Mesenchymal stem cell (in vitro differentiated cells and primary cell): ENCODE measurements around the gene CD96.

Experiments
- DNase-seq: peaks from one replicate; pipeline ENCODE4 v3.0.0-alpha.2; 2013
- H2AFZ ChIP-seq: one replicate; pipeline ENCODE4 v1.6.1; 2013; ENCODE audit warnings: low read depth, mild to moderate bottlenecking, control low read depth, inconsistent platforms, low read length, moderate library complexity
- H2AK5ac ChIP-seq: 2 replicates; pipeline ENCODE4 v1.6.1; 2013; ENCODE audit warnings: low read length, moderate library complexity, mild to moderate bottlenecking, inconsistent platforms; ENCODE audit not compliant: severe bottlenecking
- H2BK120ac ChIP-seq: one replicate; pipeline ENCODE4 v1.6.1; 2013; ENCODE audit warnings: low read depth, mild to moderate bottlenecking, inconsistent platforms, low read length, moderate library complexity
- H2BK12ac ChIP-seq, 2 experiments: one replicate each; pipeline ENCODE4 v1.6.1; 2013; ENCODE audit warnings: inconsistent platforms in 2 of 2, low read length in 2 of 2, mild to moderate bottlenecking in 2 of 2, moderate library complexity in 2 of 2, control low read depth in 1 of 2
- H2BK15ac ChIP-seq: one replicate; pipeline ENCODE4 v1.6.1; 2013; ENCODE audit warnings: mild to moderate bottlenecking, low read depth, inconsistent platforms; ENCODE audit not compliant: poor library complexity, severe bottlenecking
- H2BK5ac ChIP-seq: 2 replicates; pipeline ENCODE4 v1.6.1; 2013; ENCODE audit warnings: low read depth, mild to moderate bottlenecking, low read length, control low read depth, inconsistent platforms; ENCODE audit not compliant: poor library complexity, severe bottlenecking
- H3K14ac ChIP-seq, 2 experiments: one replicate each; pipeline ENCODE4 v1.6.1; 2013; ENCODE audit warnings: inconsistent platforms in 2 of 2, low read length in 2 of 2, control low read depth in 1 of 2, mild to moderate bottlenecking in 1 of 2, moderate library complexity in 1 of 2
- H3K18ac ChIP-seq, 2 experiments: one replicate each; pipeline ENCODE4 v1.6.1; 2013; ENCODE audit warnings: inconsistent platforms in 2 of 2, low read length in 2 of 2, control low read depth in 1 of 2, low read depth in 1 of 2, mild to moderate bottlenecking in 1 of 2
- H3K23ac ChIP-seq, 2 experiments: one replicate each; pipeline ENCODE4 v1.6.1; 2013; ENCODE audit warnings: inconsistent platforms in 2 of 2, low read length in 2 of 2, mild to moderate bottlenecking in 2 of 2, moderate library complexity in 2 of 2, control low read depth in 1 of 2
- H3K27ac ChIP-seq: 2 replicates; pipeline ENCODE4 v1.5.1; 2013; ENCODE audit warnings: mild to moderate bottlenecking, moderate library complexity, low read length, control low read depth, inconsistent platforms; ENCODE audit not compliant: poor library complexity, severe bottlenecking
- H3K27me3 ChIP-seq, 2 experiments: 2 replicates each; pipeline versions ENCODE4 v1.6.1 to v1.7.0; 2013; ENCODE audit warnings: low read length in 2 of 2, mild to moderate bottlenecking in 2 of 2, moderate library complexity in 2 of 2, control low read depth in 1 of 2, inconsistent platforms in 1 of 2; ENCODE audit not compliant: control insufficient read depth in 1 of 2, insufficient read depth in 1 of 2
- H3K36me3 ChIP-seq, 2 experiments: 2 replicates each; pipeline versions ENCODE4 v1.6.1 to v1.7.0; 2013; ENCODE audit warnings: low read length in 2 of 2, control low read depth in 1 of 2, inconsistent platforms in 1 of 2, low read depth in 1 of 2, mild to moderate bottlenecking in 1 of 2; ENCODE audit not compliant: insufficient read depth in 2 of 2, control insufficient read depth in 1 of 2
- H3K4ac ChIP-seq, 2 experiments: one replicate each; pipeline ENCODE4 v1.6.1; 2013; ENCODE audit warnings: inconsistent platforms in 2 of 2, low read length in 2 of 2, mild to moderate bottlenecking in 2 of 2, moderate library complexity in 2 of 2, control low read depth in 1 of 2, low read depth in 1 of 2
- H3K4me1 ChIP-seq: 2 replicates; pipeline ENCODE4 v1.6.1; 2013; ENCODE audit warnings: low read depth, low read length, control low read depth; ENCODE audit not compliant: control insufficient read depth, insufficient read depth
- H3K4me2 ChIP-seq: 2 replicates; pipeline ENCODE4 v1.6.1; 2013; ENCODE audit warnings: low read length, mild to moderate bottlenecking, inconsistent platforms; ENCODE audit not compliant: poor library complexity, severe bottlenecking
- H3K4me3 ChIP-seq, 2 experiments: 2 replicates each; pipeline versions ENCODE4 v1.5.1 to v1.7.0; 2013; ENCODE audit warnings: low read length in 2 of 2, mild to moderate bottlenecking in 2 of 2, control low read depth in 1 of 2, low read depth in 1 of 2; ENCODE audit not compliant: insufficient read depth in 1 of 2
- H3K79me1 ChIP-seq: replicated peaks from 2 replicates; pipeline ENCODE4 v1.6.1; 2013; ENCODE audit warnings: mild to moderate bottlenecking, control low read depth, low read length, inconsistent platforms; ENCODE audit not compliant: poor library complexity, severe bottlenecking
- H3K9ac ChIP-seq: 2 replicates; pipeline ENCODE4 v1.7.0; 2013; ENCODE audit warnings: mild to moderate bottlenecking, low read length, moderate library complexity
- H3K9me3 ChIP-seq: 2 replicates; pipeline ENCODE4 v1.7.0; 2013; ENCODE audit warnings: mild to moderate bottlenecking, low read length; ENCODE audit not compliant: control insufficient read depth
- H4K8ac ChIP-seq: one replicate; pipeline ENCODE4 v1.6.1; 2013; ENCODE audit warnings: inconsistent platforms, mild to moderate bottlenecking, low read length, moderate library complexity
- H4K91ac ChIP-seq: one replicate; pipeline ENCODE4 v1.6.1; 2013; ENCODE audit warnings: mild to moderate bottlenecking, low read length, inconsistent platforms
- WGBS: methylation state at CpG from one replicate; pipeline ENCODE4 v1.1.7; 2013; ENCODE audit warnings: mixed read lengths; 5-methylcytosine and 5-hydroxymethylcytosine counted together

The CD96 gene

DNA sequence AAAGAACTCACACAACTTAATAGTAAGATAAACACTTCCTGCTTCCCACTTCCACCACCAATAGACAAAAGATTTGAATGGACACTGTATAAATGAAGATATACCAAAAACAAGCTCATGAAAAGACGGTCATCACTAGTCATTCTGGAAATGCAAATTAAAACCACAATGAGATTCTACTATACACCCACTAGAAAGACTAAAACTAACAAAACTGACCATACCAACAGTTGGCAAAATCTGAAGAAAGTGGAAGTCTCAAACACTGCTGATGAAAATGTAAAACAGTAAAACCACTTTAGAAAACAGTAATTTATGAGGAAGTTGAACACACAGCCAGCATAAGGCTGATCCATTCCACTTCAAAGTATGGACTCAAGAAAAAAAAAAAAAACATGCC lies 35.6 kb upstream of the CD96 start:
- H2AFZ ChIP-seq: no peak overlapping the region
- no peak overlapping the region for H2BK5ac ChIP-seq
- H3K23ac ChIP-seq: no peak overlapping the region
- H3K9ac ChIP-seq: no peak overlapping the region
- no peak overlapping the region for H4K8ac ChIP-seq
- 89% methylated on average over 1 of the region's 1 CpG for WGBS
- no peak overlapping the region for H3K4ac ChIP-seq
- DNase-seq: no peak
- H4K91ac ChIP-seq: no peak overlapping the region
- H3K4me3 ChIP-seq: no peak overlapping the region
- H2BK15ac ChIP-seq: no peak overlapping the region
- no peak overlapping the region for H3K4me2 ChIP-seq
- no peak overlapping the region for H2AK5ac ChIP-seq
- H3K18ac ChIP-seq: no peak overlapping the region
- H3K14ac ChIP-seq: no peak overlapping the region
- H3K27ac ChIP-seq: no peak overlapping the region
- no peak overlapping the region for H2BK120ac ChIP-seq
- H3K36me3 ChIP-seq: no peaks in the 10 kb centered on the region
- H3K79me1 ChIP-seq: no peaks in the 10 kb centered on the region
- H3K9me3 ChIP-seq: no peaks in the 10 kb centered on the region
- H3K27me3 ChIP-seq: no peaks in the 10 kb centered on the region
- no peaks in the 10 kb centered on the region for H3K4me1 ChIP-seq
- no peak overlapping the region for H2BK12ac ChIP-seq

DNA sequence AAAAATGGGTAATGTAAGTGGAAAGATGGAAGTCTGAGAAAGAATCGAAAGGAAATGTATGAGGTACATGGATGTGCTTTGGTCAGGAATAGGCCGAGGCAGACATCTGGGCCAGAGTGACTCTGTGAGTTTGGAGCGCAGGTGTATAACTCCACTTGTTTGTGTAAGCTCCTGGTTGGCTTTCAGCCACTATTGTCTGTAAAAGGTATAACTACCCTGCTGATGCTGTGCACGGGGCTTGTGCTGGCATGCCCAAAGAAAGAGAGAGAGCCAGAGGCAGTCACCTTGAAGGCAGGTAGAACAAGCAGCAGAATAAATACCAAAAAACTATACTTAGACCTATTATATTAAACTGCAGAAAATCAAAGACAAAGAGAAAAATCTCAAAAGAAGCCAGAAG lies 32.7 kb upstream of the CD96 start:
- no peak overlapping the region for H4K91ac ChIP-seq
- no peak for DNase-seq
- no peak overlapping the region for H3K9ac ChIP-seq
- H2AK5ac ChIP-seq: no peak overlapping the region
- no peaks in the 10 kb centered on the region for H3K4me1 ChIP-seq
- H3K4me2 ChIP-seq: no peak overlapping the region
- no peak overlapping the region for H2BK5ac ChIP-seq
- WGBS: over 99% methylated on average over 4 of the region's 4 CpGs
- no peak overlapping the region for H3K14ac ChIP-seq
- no peaks in the 10 kb centered on the region for H3K79me1 ChIP-seq
- H3K4ac ChIP-seq: no peak overlapping the region
- H2AFZ ChIP-seq: no peak overlapping the region
- no peak overlapping the region for H3K23ac ChIP-seq
- no peak overlapping the region for H3K18ac ChIP-seq
- no peaks in the 10 kb centered on the region for H3K9me3 ChIP-seq
- H3K36me3 ChIP-seq: no peaks in the 10 kb centered on the region
- H3K27me3 ChIP-seq: no peaks in the 10 kb centered on the region
- no peak overlapping the region for H2BK120ac ChIP-seq
- no peak overlapping the region for H2BK12ac ChIP-seq
- H3K4me3 ChIP-seq: no peak overlapping the region
- no peak overlapping the region for H3K27ac ChIP-seq
- H2BK15ac ChIP-seq: no peak overlapping the region
- H4K8ac ChIP-seq: no peak overlapping the region

DNA sequence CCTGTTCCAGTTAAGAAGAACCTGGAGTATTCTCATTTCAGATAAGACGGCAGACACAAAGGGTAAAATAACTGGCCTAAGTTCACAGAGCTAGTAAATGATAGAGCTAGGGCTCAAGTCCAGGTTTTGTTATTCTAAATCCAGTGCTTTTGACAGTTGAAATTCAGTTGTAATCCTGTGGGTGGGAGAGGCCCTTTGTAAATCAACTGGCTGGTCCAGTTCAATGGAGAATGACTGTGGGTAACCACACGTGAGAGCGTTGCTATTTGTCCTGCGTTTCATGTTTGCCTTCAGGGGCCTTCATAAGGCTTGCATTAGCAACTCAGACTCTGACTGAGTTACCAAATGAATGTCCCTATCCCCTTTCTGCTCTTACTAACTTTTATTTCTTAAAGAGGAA lies 24.2 kb upstream of the CD96 start:
- Histone ChIP-seq H3K27ac (no peak overlapping the region), H3K4me1 (no peaks in the 10 kb centered on the region)
- 74% methylated on average over 4 of the region's 4 CpGs for WGBS

DNA sequence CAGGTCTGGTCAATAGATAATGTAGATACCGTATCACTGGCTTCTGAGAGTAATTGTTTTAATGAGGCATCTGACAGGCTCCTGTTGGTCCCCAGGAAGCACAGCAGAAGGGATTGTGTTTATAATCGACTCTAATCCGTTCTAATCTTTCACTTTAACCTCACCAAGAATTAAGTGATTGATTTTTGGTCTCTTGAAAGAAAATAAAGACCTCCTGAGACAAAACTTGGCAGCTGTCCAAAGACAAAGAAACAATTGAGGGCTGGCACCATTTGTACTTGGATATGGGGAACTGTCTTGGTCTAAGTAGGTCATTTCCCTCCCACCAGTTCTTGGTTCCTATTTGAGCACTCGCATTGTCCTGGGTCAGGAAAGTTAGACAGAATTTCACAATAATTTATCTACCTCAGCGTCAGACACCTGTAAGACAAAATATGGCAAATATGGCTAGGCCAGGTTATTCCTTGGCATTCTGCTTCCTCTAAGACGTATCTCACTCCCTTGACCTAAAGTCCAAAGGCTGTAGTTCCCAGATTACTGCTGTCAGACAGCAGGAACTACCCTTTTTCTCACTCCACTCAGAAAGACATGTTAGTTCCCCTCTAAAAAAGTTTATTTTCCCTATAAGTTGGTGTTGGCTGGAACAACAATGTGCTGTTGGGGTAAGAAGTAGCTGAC lies 22.7 kb upstream of the CD96 start:
- Histone ChIP-seq H3K36me3 (no peaks in the 10 kb centered on the region), H2AFZ (no peak overlapping the region), H3K4me3 (no peak overlapping the region), H3K79me1 (no peaks in the 10 kb centered on the region), H3K4ac (no peak overlapping the region), H3K9me3 (no peaks in the 10 kb centered on the region), H3K23ac (no peak overlapping the region), H3K27ac (no peak overlapping the region), H3K9ac (no peak overlapping the region), H3K4me1 (no peaks in the 10 kb centered on the region), H4K8ac (no peak overlapping the region), H2BK12ac (no peak overlapping the region), H2BK15ac (no peak overlapping the region), H3K27me3 (peaks cover 0 to 2% of the 10 kb centered on the region in 2 experiments), H2AK5ac (no peak overlapping the region), H2BK5ac (no peak overlapping the region), H3K14ac (no peak overlapping the region), H3K18ac (no peak overlapping the region), H3K4me2 (no peak overlapping the region), H2BK120ac (no peak overlapping the region), H4K91ac (no peak overlapping the region)
- DNase-seq: no peak
- 85% methylated on average over 4 of the region's 6 CpGs for WGBS

More for the DNA sequence above, 24.2 kb upstream of the CD96 start:
- no peak overlapping the region for H2BK12ac ChIP-seq
- no peak overlapping the region for H3K23ac ChIP-seq
- H4K8ac ChIP-seq: no peak overlapping the region
- H3K4ac ChIP-seq: no peak overlapping the region
- no peak overlapping the region for H2BK5ac ChIP-seq
- no peaks in the 10 kb centered on the region for H3K79me1 ChIP-seq
- H3K14ac ChIP-seq: no peak overlapping the region
- no peak overlapping the region for H2BK15ac ChIP-seq
- no peak overlapping the region for H3K9ac ChIP-seq
- no peaks in the 10 kb centered on the region for H3K9me3 ChIP-seq
- no peak for DNase-seq
- no peak overlapping the region for H3K4me3 ChIP-seq
- H3K36me3 ChIP-seq: no peaks in the 10 kb centered on the region
- no peak overlapping the region for H2AK5ac ChIP-seq
- H4K91ac ChIP-seq: no peak overlapping the region
- H3K18ac ChIP-seq: no peak overlapping the region
- peaks cover 0 to 2% of the 10 kb centered on the region in 2 experiments for H3K27me3 ChIP-seq
- no peak overlapping the region for H2AFZ ChIP-seq
- H2BK120ac ChIP-seq: no peak overlapping the region
- no peak overlapping the region for H3K4me2 ChIP-seq
